GM12874 (cell line): ENCODE results near the gene FUZ.

ENCODE experiments used
- CTCF ChIP-seq: IDR thresholded peaks from 2 replicates; pipeline ENCODE4 v1.5.1; 2011; ENCODE audit warnings: low read depth, mild to moderate bottlenecking, control low read depth, low read length, moderate library complexity; ENCODE audit not compliant: insufficient read depth

The FUZ gene

GRCh38 chr19:49773663-49774350 lies 39.3 kb downstream of the FUZ start:
- TF ChIP-seq CTCF, result no peak

- no peak for TF ChIP-seq CTCF
Measured at GRCh38 chr19:49772850-49773432, 40.2 kb downstream of the FUZ start.

- no peak for TF ChIP-seq CTCF
Measured at GRCh38 chr19:49771674-49772139, 41.4 kb downstream of the FUZ start.

GRCh38 chr19:49770529-49770928 lies 42.6 kb downstream of the FUZ start:
- TF ChIP-seq CTCF, result no peak

GRCh38 chr19:49767967-49768581 lies 45.0 kb downstream of the FUZ start:
- no peak for TF ChIP-seq CTCF

GRCh38 chr19:49767381-49767780 lies 45.7 kb downstream of the FUZ start:
- no peak for TF ChIP-seq CTCF

- no peak for TF ChIP-seq CTCF
Measured at GRCh38 chr19:49766930-49767299, 46.2 kb downstream of the FUZ start, which contains the start of gene AP2A1. Gene AP2A1, plus strand, starts transcription at chr19:49767001. Its CDS starts 133 bp downstream, at chr19:49767134.
